Measurements from ENCODE around the gene KAZALD1. TPM values are rescaled to one million over a fixed set of nuclear protein-coding genes. Genes with fewer than 3 reads are reported as not detected.

Gene KAZALD1
- polyA plus RNA-seq (2013) = 1.3 TPM

- peak within 1 kb of the TSS; percentile 83 to 98 (median 91) for H3K4me3 ChIP-seq (ENCODE audit: control insufficient read depth in 1 of 7, extremely low read depth in 1 of 7, insufficient read depth in 4 of 7, low read depth in 2 of 7, low read length in 6 of 7)
- peak within 1 kb of the TSS; percentile 97 to 98 for H3K27ac ChIP-seq (ENCODE audit: insufficient read depth in 1 of 2, low read depth in 1 of 2, low read length in 2 of 2, poor library complexity in 1 of 2, severe bottlenecking in 2 of 2)
- WGBS (ENCODE audit: insufficient coverage) = 32% methylated on average over 21 of the region's 31 CpGs
- DNase-seq = no peak
- no peaks in the 10 kb centered on the region for H3K36me3 ChIP-seq (ENCODE audit: control insufficient read depth in 4 of 4, insufficient read depth in 4 of 4, low read length in 3 of 4)
- peaks cover 5 to 73% (median 70%) of the 10 kb centered on the region in 4 experiments for H3K4me1 ChIP-seq (ENCODE audit: control extremely low read depth in 1 of 4, control insufficient read depth in 4 of 4, insufficient read depth in 4 of 4, low read length in 3 of 4)
- H3K27me3 ChIP-seq (replicated peaks in 2 of 5; ENCODE audit: control insufficient read depth in 4 of 5, insufficient read depth in 5 of 5, low read length in 4 of 5) = peaks cover 0 to 14% (median 7%) of the 10 kb centered on the region in 5 experiments
- H3K9me3 ChIP-seq (ENCODE audit: control extremely low read depth in 1 of 5, control insufficient read depth in 4 of 5, insufficient read depth in 2 of 5, low read depth in 1 of 5, low read length in 4 of 5) = no peaks in the 10 kb centered on the region
- ChIA-PET POLR2A (interaction anchor here (0.6 to 1.5 kb wide), 9 partner anchors 8 to 393 kb away, joined by 3 to 9 read pairs (median 3); partner anchors contain the start of genes PDZD7 and SFXN3), CTCF (interaction anchor here (0.6 to 67.5 kb wide), 4 partner anchors 9 to 691 kb away, joined by 4 to 1574 read pairs (median 818); partner anchors contain the start of genes KAZALD1, PDZD7 and SFXN3)
Measured at GRCh38 chr10:101061624-101062231, at the start of gene KAZALD1. Gene KAZALD1, plus strand, starts transcription at chr10:101061989. Its CDS starts 604 bp downstream, at chr10:101062593.

- CTCF ChIA-PET = interaction anchor here (0.9 to 7.5 kb wide), 10 partner anchors 15 to 55 kb away, joined by 3 to 152 read pairs (median 4); partner anchors contain the start of genes LZTS2 and SEMA4G
- POLR2A ChIA-PET = no interaction called here
- H3K9me3 ChIP-seq (ENCODE audit: control extremely low read depth in 1 of 5, control insufficient read depth in 4 of 5, insufficient read depth in 2 of 5, low read depth in 1 of 5, low read length in 4 of 5) = no peaks in the 10 kb centered on the region
- no peak overlapping the region for H3K4me3 ChIP-seq (ENCODE audit: control insufficient read depth in 1 of 7, extremely low read depth in 1 of 7, insufficient read depth in 4 of 7, low read depth in 2 of 7, low read length in 6 of 7)
- no peak overlapping the region for H3K27ac ChIP-seq (ENCODE audit: insufficient read depth in 1 of 2, low read depth in 1 of 2, low read length in 2 of 2, poor library complexity in 1 of 2, severe bottlenecking in 2 of 2)
- DNase-seq = peak; percentile 87 to 90 (median 90)
- WGBS (ENCODE audit: insufficient coverage) = 21% methylated on average over 9 of the region's 14 CpGs
- H3K36me3 ChIP-seq (ENCODE audit: control insufficient read depth in 4 of 4, insufficient read depth in 4 of 4, low read length in 3 of 4) = no peaks in the 10 kb centered on the region
- peaks cover 0 to 16% (median 14%) of the 10 kb centered on the region in 4 experiments for H3K4me1 ChIP-seq (ENCODE audit: control extremely low read depth in 1 of 4, control insufficient read depth in 4 of 4, insufficient read depth in 4 of 4, low read length in 3 of 4)
- peaks cover 0 to 15% (median 3%) of the 10 kb centered on the region in 5 experiments for H3K27me3 ChIP-seq (replicated peaks in 2 of 5; ENCODE audit: control insufficient read depth in 4 of 5, insufficient read depth in 5 of 5, low read length in 4 of 5)
Measured at GRCh38 chr10:101012525-101013364, 49.0 kb upstream of the KAZALD1 start.

- no peak for DNase-seq
- WGBS (ENCODE audit: insufficient coverage) = 74% methylated on average over 8 of the region's 9 CpGs
- no peak overlapping the region for H3K4me3 ChIP-seq (ENCODE audit: control insufficient read depth in 1 of 7, extremely low read depth in 1 of 7, insufficient read depth in 4 of 7, low read depth in 2 of 7, low read length in 6 of 7)
- H3K4me1 ChIP-seq (ENCODE audit: control extremely low read depth in 1 of 4, control insufficient read depth in 4 of 4, insufficient read depth in 4 of 4, low read length in 3 of 4) = peaks cover 0 to 21% (median 19%) of the 10 kb centered on the region in 4 experiments
- H3K9me3 ChIP-seq (ENCODE audit: control extremely low read depth in 1 of 5, control insufficient read depth in 4 of 5, insufficient read depth in 2 of 5, low read depth in 1 of 5, low read length in 4 of 5) = no peaks in the 10 kb centered on the region
- ChIA-PET POLR2A (interaction anchor here (0.7 kb wide), 1 partner anchor 33 kb away, joined by 11 read pairs; no protein-coding TSS in a partner anchor), CTCF (interaction anchor here (1.3 to 7.3 kb wide), 8 partner anchors 15 to 68 kb away, joined by 3 to 311 read pairs (median 40); partner anchors contain the start of genes LZTS2, MRPL43, PDZD7 and SEMA4G)
- H3K27me3 ChIP-seq (replicated peaks in 2 of 5; ENCODE audit: control insufficient read depth in 4 of 5, insufficient read depth in 5 of 5, low read length in 4 of 5) = peaks cover 0 to 21% (median 3%) of the 10 kb centered on the region in 5 experiments
- H3K27ac ChIP-seq (ENCODE audit: insufficient read depth in 1 of 2, low read depth in 1 of 2, low read length in 2 of 2, poor library complexity in 1 of 2, severe bottlenecking in 2 of 2) = no peak overlapping the region
- H3K36me3 ChIP-seq (ENCODE audit: control insufficient read depth in 4 of 4, insufficient read depth in 4 of 4, low read length in 3 of 4) = no peaks in the 10 kb centered on the region
Measured at GRCh38 chr10:101013365-101013825, 48.4 kb upstream of the KAZALD1 start.

- ChIA-PET CTCF (interaction anchor here (0.8 to 7.3 kb wide), 18 partner anchors 14 to 137 kb away, joined by 3 to 311 read pairs (median 6); partner anchors contain the start of genes LZTS2, MRPL43, PDZD7 and SEMA4G), POLR2A (interaction anchor here (0.7 kb wide), 1 partner anchor 34 kb away, joined by 11 read pairs; no protein-coding TSS in a partner anchor)
- H3K36me3 ChIP-seq (ENCODE audit: control insufficient read depth in 4 of 4, insufficient read depth in 4 of 4, low read length in 3 of 4) = no peaks in the 10 kb centered on the region
- H3K9me3 ChIP-seq (ENCODE audit: control extremely low read depth in 1 of 5, control insufficient read depth in 4 of 5, insufficient read depth in 2 of 5, low read depth in 1 of 5, low read length in 4 of 5) = no peaks in the 10 kb centered on the region
- peaks cover 0 to 29% (median 3%) of the 10 kb centered on the region in 5 experiments for H3K27me3 ChIP-seq (replicated peaks in 2 of 5; ENCODE audit: control insufficient read depth in 4 of 5, insufficient read depth in 5 of 5, low read length in 4 of 5)
- 13% methylated on average over 10 of the region's 11 CpGs for WGBS (ENCODE audit: insufficient coverage)
- H3K27ac ChIP-seq (ENCODE audit: insufficient read depth in 1 of 2, low read depth in 1 of 2, low read length in 2 of 2, poor library complexity in 1 of 2, severe bottlenecking in 2 of 2) = no peak overlapping the region
- DNase-seq = peak; percentile 56 to 71 (median 66)
- H3K4me1 ChIP-seq (ENCODE audit: control extremely low read depth in 1 of 4, control insufficient read depth in 4 of 4, insufficient read depth in 4 of 4, low read length in 3 of 4) = peaks cover 0 to 31% (median 29%) of the 10 kb centered on the region in 4 experiments
- no peak overlapping the region for H3K4me3 ChIP-seq (ENCODE audit: control insufficient read depth in 1 of 7, extremely low read depth in 1 of 7, insufficient read depth in 4 of 7, low read depth in 2 of 7, low read length in 6 of 7)
Measured at GRCh38 chr10:101014230-101014884, 47.4 kb upstream of the KAZALD1 start.

GRCh38 chr10:101014966-101015581, 46.7 kb upstream of the KAZALD1 start:
- H3K27me3 ChIP-seq (replicated peaks in 2 of 5; ENCODE audit: control insufficient read depth in 4 of 5, insufficient read depth in 5 of 5, low read length in 4 of 5) = peaks cover 0 to 29% (median 3%) of the 10 kb centered on the region in 5 experiments
- ChIA-PET POLR2A (no interaction called here), CTCF (interaction anchor here (0.8 to 7.3 kb wide), 17 partner anchors 13 to 136 kb away, joined by 3 to 311 read pairs (median 6); partner anchors contain the start of genes LZTS2, MRPL43, PDZD7 and SEMA4G)
- no peaks in the 10 kb centered on the region for H3K36me3 ChIP-seq (ENCODE audit: control insufficient read depth in 4 of 4, insufficient read depth in 4 of 4, low read length in 3 of 4)
- peaks cover 0 to 31% (median 29%) of the 10 kb centered on the region in 4 experiments for H3K4me1 ChIP-seq (ENCODE audit: control extremely low read depth in 1 of 4, control insufficient read depth in 4 of 4, insufficient read depth in 4 of 4, low read length in 3 of 4)
- H3K4me3 ChIP-seq (ENCODE audit: control insufficient read depth in 1 of 7, extremely low read depth in 1 of 7, insufficient read depth in 4 of 7, low read depth in 2 of 7, low read length in 6 of 7) = no peak overlapping the region
- DNase-seq = peak in 1 of 3 donors; percentile 53
- H3K27ac ChIP-seq (ENCODE audit: insufficient read depth in 1 of 2, low read depth in 1 of 2, low read length in 2 of 2, poor library complexity in 1 of 2, severe bottlenecking in 2 of 2) = no peak overlapping the region
- H3K9me3 ChIP-seq (ENCODE audit: control extremely low read depth in 1 of 5, control insufficient read depth in 4 of 5, insufficient read depth in 2 of 5, low read depth in 1 of 5, low read length in 4 of 5) = no peaks in the 10 kb centered on the region
- 87% methylated on average over 5 of the region's 7 CpGs for WGBS (ENCODE audit: insufficient coverage)

GRCh38 chr10:101015582-101015973, 46.2 kb upstream of the KAZALD1 start:
- 96% methylated on average over 8 of the region's 8 CpGs for WGBS (ENCODE audit: insufficient coverage)
- Histone ChIP-seq H3K27ac (ENCODE audit: insufficient read depth in 1 of 2, low read depth in 1 of 2, low read length in 2 of 2, poor library complexity in 1 of 2, severe bottlenecking in 2 of 2) (no peak overlapping the region), H3K4me1 (ENCODE audit: control extremely low read depth in 1 of 4, control insufficient read depth in 4 of 4, insufficient read depth in 4 of 4, low read length in 3 of 4) (peaks cover 0 to 31% (median 29%) of the 10 kb centered on the region in 4 experiments), H3K36me3 (ENCODE audit: control insufficient read depth in 4 of 4, insufficient read depth in 4 of 4, low read length in 3 of 4) (no peaks in the 10 kb centered on the region), H3K9me3 (ENCODE audit: control extremely low read depth in 1 of 5, control insufficient read depth in 4 of 5, insufficient read depth in 2 of 5, low read depth in 1 of 5, low read length in 4 of 5) (no peaks in the 10 kb centered on the region), H3K4me3 (ENCODE audit: control insufficient read depth in 1 of 7, extremely low read depth in 1 of 7, insufficient read depth in 4 of 7, low read depth in 2 of 7, low read length in 6 of 7) (no peak overlapping the region), H3K27me3 (replicated peaks in 2 of 5; ENCODE audit: control insufficient read depth in 4 of 5, insufficient read depth in 5 of 5, low read length in 4 of 5) (peaks cover 0 to 29% (median 3%) of the 10 kb centered on the region in 5 experiments)
- ChIA-PET POLR2A (no interaction called here), CTCF (interaction anchor here (1.5 to 7.3 kb wide), 11 partner anchors 12 to 126 kb away, joined by 4 to 311 read pairs (median 9); partner anchors contain the start of genes LZTS2, MRPL43, PDZD7 and SEMA4G)
- DNase-seq = no peak

All from common myeloid progenitor, CD34-positive (primary cell).